NCI-H1930 (cell line): ENCODE results near the gene IL31.

Experiments
- DNase-seq, 2 experiments: peaks; one replicate each; lab custom pipeline; 2025; lab: John Stamatoyannopoulos, UW

The IL31 gene

DNA sequence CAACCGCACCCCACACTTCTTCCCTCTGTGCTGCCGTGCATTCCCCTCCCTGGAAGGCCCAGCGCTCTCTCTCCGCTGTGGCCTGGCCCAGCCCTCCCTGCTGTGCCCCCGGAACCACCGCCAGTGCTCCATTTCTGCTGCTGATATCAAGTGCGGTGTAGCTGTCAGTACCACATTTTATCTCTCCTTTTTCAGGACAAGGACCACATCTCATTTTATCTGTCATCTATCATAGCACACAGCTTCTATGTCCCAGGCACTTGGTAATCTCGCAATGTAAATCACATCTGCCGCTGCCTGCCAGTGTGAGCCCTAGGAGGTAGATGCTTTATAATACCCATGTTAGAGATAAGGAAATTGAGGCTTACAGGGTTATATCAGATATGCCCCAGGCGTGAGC, 18.3 kb downstream of the IL31 start:
- no peak for DNase-seq

DNA sequence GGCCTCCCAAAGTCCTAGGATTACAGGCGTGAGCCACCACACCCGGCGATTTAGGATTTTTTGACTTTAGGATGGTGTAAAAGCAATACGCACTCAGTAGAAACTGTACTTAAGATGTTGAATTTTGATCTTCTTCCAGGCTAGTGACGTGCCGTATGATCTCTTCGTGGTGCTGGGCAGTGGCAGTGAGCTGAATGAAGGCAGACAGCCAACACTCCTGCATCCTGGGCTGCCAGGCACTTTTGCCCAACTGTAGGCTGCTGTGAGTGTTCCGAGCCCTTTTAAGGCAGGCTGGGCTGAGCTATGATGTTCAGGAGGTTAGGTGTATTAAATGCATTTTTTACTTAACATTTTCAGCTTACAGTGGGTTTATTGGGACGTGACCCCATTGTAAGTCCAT, 21.3 kb downstream of the IL31 start:
- DNase-seq = no peak

- DNase-seq = no peak
Measured at GRCh38 chr12:122150127-122150681, 23.8 kb downstream of the IL31 start.

GRCh38 chr12:122148657-122149056, 25.4 kb downstream of the IL31 start:
- no peak for DNase-seq

- DNase-seq = no peak
Measured at GRCh38 chr12:122147514-122148290, 26.3 kb downstream of the IL31 start.

DNA sequence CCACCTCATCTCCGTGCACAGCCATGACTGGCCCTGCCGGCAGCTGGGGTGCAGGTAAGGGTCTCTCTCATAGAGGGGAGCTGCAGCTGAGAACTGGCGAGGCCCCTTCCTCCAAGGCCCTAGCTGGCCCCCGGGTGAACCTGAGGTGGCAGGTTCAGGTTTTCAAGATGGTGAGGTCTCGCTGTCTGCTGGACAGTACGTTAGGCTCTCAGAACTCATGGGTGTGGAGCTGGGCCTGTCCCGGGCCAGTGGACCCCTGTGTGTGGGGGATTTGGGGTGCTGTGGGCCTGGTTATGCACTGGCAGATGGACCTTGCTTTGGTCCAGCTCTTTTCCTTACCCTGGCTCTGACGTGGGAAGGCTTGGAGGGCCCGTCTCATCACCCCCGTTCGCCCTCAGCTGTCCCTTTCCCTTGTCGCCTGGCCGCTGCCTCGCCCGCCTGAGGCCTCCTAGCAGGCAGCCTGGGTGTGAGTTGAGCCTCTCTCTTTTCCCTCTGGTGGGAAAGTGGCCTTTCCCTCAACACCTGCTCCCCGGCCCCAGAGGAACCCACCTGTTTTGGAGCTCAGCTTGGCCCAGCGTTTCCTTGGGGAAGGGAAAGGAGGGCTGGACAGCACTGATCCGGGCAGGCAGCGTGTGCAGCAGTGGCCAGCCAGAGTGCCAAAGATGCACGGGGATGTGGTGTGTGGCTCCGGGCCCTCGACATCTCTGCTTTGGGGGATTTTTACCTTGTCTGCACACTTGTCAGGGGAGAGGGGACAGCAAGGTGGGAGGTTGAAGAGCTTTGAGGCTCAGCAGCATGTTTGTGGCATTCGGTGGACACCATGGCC, 28.3 kb downstream of the IL31 start:
- no peak for DNase-seq

- no peak for DNase-seq
Measured at GRCh38 chr12:122144885-122145284, 29.1 kb downstream of the IL31 start.

DNA sequence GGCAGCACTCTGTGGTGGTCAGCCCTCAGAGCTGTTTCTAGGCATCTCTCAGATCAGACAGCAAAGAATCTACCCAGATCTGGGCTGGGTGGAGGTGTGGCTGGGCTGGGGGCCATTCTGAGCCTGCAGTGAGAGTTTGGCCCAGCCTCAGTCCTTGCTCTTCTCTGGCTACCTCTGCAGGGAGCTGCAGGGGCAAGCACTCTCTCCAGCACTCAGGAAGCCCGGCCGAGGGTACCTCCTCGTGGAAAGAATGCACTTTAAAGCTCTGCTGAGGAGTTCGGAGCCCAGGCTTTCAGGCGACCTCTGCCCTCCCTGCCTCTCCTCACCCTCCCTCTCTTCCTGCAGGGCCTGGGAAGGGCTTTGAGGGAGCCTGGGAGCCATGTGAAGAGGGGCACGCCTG, 31.2 kb downstream of the IL31 start:
- no peak for DNase-seq

- no peak for DNase-seq
Measured at GRCh38 chr12:122141911-122142725, 31.9 kb downstream of the IL31 start.

DNA sequence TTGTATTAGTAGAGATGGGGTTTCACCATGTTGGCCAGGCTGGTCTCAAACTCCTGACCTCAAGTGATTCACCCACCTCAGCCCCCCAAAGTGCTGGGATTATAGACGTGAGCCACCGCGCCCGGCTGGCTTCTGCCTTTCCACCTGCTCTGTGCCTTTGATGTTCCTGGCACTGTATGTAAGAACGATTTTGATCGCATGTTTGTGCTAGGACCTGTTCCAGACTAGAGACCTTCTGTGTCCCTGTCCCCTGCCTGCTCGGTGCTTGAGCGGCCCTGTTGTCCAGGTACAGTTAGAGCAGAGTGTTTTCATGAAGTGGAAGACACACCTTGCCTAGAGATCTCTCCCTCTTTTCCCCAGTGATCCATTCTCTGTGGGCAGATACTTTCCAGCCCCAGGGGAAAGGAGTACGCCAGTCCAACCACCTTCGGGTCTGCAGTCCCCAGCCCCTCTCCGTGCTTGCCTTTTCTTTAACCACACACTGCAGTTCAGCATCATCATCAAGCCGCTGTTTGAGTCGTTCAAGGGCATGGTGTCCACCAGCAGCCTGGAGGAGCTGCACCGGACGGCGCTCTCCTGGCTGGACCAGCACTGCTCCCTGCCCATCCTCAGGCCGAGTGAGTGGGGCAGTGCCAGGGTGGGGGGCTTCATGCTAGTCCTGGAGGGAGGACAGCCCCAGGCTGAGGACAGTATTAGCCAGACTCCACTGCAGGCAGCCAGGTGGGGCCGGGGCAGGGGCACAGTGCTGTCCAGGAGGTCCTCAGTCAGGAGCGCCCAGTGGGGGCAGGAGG, 33.4 kb downstream of the IL31 start:
- no peak for DNase-seq

DNA sequence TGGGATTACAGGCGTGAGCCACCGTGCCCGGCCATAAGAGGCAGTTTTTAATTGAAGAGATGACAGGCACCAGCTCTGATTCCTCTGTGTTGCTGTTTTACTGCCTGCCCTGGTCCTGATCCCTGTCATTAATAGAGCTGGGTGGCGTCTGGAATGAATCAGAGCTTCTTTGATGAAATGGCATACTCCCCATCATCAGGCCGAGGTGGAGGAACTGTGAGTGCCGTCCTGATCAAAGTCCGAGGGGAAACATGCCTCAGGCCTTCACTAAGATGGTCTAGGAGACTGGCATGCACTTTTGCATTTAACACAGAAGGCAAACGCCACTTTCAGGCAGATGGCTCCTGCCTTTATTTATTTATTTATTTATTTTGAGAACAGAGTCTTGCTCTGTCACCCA, 34.1 kb downstream of the IL31 start:
- no peak for DNase-seq

- DNase-seq = no peak
Measured at GRCh38 chr12:122139266-122139665, 34.8 kb downstream of the IL31 start.

DNA sequence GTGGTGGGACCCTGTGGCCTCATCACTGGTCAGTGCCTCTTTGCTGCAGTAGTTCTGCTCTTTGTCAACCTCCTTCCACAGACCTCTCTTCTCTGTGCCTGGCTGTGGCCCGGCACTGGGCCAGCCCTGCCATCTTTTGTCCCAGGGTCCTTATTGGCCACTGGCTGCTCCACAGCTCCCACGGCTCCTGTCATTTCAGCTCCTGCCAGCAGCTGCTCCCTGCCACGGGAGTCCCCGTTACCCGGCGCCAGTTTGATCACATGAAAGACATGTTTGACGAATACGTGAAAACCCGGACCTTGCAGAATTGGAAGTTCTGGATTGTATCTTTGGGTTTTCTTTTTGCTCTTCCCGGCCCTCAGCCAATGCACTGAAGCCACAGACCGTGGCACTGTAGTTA, 35.4 kb downstream of the IL31 start:
- no peak for DNase-seq

DNA sequence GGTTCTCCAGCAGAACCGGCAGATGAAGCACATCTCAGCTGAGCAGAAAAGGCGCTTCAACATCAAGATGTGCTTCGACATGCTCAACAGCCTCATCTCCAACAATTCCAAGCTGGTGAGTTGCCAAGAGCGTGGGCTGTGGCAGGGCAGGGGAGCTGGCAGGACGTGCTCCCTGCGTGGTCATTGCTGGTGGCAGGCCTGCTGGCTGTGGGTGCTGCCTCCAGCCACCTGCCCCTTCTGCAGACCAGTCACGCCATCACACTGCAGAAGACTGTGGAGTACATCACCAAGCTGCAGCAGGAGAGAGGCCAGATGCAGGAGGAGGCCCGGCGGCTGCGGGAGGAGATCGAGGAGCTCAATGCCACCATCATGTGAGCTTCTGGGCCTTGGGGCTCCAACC, 35.8 kb downstream of the IL31 start:
- DNase-seq = no peak

- DNase-seq = no peak
Measured at GRCh38 chr12:122137681-122138080, 36.3 kb downstream of the IL31 start.

DNA sequence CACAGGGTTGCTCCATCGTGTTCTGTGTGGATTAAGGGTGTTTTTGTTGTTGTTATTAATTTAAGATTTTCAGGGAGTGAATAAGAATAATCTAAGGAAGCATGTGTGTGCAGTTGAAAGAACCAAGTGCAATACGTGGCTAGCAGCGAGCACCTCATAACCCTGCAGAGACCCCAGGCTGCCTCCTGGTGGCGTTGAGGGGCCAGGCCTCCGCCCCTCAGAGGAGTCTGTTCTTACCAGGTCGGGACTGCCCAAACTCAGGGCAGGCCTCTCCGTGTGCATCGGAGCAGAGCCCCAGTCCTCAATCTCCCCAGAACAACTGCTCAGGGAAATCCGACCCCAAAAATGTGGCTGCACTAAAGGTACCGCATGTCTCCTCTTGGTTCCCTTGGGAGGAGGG, 36.8 kb downstream of the IL31 start:
- no peak for DNase-seq

DNA sequence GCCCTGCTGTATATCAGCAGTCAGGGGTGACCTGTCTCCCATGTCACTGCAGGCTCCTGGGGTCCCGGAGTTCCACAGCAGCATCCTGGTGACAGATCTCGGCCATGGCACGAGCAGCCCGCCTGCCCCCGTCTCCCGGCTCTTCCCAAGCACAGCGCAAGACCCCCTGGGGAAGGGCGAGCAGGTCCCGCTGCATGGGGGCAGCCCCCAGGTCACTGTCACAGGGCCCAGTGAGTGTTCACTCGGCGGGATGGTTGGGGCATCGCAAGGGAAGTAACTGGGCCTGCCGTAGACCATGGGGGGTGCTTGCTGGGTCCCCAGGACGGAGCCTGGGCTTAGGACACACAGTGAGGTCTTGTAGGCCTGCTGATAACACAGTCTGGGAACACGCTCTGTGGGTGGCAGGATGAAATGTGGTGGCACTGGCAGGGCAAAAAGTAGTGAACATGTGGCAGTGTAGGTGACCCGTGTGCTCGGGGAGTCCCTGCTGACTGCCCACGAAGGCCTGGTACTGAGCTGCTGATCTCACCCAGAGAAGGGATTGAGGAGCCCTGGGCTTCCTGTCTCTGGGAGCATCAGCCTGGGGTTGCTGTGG, 38.5 kb downstream of the IL31 start:
- DNase-seq = no peak

GRCh38 chr12:122133192-122133950, 40.6 kb downstream of the IL31 start:
- DNase-seq = no peak

- DNase-seq = no peak
Measured at GRCh38 chr12:122130150-122130549, 43.9 kb downstream of the IL31 start.

GRCh38 chr12:122129131-122129530, 44.9 kb downstream of the IL31 start:
- DNase-seq = no peak
